ENCODE data around the gene SLC25A21.

DNA sequence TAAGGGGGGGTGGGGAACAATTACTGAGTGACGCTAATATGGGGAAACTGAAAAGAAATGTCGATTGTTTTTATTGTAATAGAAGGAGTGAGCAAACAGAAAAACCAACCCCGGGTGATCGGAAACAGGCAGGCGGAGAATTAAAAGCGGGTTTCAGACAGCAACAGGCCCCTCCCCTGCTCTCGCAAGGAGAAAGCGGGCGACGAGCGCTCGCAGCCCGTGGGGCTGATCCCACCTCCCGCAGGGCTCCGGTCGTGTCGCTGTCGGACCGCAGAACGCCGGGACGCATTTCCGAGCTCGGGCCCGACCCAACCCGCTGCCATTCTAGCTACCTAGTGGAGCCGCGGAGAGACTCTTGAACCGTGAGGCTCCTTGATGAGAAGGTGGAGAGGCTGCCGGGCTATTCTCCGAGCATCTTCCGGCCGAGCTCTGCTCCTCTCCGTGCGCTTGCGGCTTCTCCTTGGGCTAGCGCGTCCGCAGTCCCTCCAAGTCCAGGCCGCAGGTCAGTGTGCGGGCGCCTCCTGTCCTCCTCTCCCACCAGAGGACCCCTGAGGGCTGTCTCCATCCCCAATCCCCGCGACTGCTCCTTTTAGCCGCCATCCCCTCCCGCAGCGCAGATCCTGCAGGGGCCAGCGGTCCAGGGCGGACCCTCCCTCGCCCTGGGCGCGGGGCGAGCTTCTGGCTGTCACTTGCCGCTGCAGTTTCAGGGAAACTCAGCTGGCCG, 514.8 kb downstream of the SLC25A21 start:
- TF ChIP-seq, protein P1, sequence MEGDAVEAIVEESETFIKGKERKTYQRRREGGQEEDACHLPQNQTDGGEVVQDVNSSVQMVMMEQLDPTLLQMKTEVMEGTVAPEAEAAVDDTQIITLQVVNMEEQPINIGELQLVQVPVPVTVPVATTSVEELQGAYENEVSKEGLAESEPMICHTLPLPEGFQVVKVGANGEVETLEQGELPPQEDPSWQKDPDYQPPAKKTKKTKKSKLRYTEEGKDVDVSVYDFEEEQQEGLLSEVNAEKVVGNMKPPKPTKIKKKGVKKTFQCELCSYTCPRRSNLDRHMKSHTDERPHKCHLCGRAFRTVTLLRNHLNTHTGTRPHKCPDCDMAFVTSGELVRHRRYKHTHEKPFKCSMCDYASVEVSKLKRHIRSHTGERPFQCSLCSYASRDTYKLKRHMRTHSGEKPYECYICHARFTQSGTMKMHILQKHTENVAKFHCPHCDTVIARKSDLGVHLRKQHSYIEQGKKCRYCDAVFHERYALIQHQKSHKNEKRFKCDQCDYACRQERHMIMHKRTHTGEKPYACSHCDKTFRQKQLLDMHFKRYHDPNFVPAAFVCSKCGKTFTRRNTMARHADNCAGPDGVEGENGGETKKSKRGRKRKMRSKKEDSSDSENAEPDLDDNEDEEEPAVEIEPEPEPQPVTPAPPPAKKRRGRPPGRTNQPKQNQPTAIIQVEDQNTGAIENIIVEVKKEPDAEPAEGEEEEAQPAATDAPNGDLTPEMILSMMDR (IDR thresholded peaks at IDR 0.05; ENCODE audit: low read depth, low read length, poor library complexity, severe bottlenecking) = no peak
- no peak for TF ChIP-seq EZH2phosphoT487 (IDR thresholded peaks at IDR 0.05; ENCODE audit: borderline replicate concordance, low read length)

Data from DOHH2 (cell line).